NCI-H187 (cell line): Measurements from ENCODE around the gene ISYNA1.

Source experiments
- DNase-seq, 2 experiments: peaks; one replicate each; lab custom pipeline; 2025; lab: John Stamatoyannopoulos, UW

The ISYNA1 gene

DNA sequence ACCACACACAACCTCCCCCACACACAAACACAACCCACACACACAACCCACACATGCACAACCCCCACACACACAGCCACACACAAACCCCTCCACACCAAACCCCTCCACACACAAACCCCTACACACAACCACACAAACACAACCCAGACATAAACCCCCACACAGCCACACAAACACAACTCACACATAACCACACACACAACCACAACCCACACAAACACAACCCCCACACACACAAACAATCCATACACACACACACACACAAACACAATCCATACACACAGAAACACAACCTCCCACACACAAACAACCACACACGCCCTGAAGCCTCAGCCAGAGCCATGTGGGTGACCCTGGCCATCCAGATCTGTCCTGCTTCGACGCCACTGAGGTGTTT lies 30.0 kb upstream of the ISYNA1 start:
- no peak for DNase-seq

DNA sequence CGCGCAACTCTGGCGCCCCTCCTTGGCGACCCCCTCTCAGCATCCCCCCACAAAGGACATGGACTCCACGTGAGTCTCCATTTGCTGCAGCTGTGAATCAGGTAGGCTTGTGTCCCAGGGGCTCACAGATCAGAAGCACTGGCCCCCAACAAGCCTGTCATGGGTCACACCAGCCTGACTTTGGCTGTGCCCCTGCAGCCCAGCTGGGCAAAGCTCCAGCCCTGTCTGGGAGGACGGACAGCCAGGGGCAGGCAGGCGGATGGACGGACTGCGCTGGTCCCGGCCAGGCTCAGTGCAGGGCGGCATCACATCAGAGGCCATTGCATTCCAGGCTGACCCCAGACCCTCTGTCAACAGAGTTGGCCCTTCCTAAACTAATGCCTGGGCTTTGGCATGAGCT lies 28.4 kb upstream of the ISYNA1 start:
- DNase-seq = no peak

GRCh38 chr19:18465964-18466339 lies 28.0 kb upstream of the ISYNA1 start:
- no peak for DNase-seq

- no peak for DNase-seq
These were observed 27.5 kb upstream of the ISYNA1 start for GRCh38 chr19:18465214-18465963.

DNA sequence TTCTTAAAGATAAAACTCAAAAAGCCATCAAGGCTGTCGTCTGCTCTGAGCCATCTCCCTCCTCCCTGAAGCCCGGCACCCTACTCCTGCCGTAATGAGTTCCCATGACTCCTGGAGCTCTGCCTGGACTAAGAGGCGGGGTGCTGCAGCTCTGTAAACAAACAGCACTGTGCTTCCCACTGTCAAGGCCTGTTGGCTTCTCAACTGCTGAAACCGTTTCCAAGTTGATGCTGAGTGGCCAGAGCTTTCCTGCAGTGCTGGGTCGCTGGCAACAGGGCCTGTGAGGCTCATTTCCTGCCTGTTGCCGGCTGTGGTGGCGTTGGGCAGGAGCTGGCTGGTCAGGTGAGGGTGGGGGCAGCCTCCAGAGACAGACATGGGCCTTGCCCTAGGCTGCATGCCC lies 26.7 kb upstream of the ISYNA1 start:
- peak in 1 of 2 experiments; percentile 5 for DNase-seq

DNA sequence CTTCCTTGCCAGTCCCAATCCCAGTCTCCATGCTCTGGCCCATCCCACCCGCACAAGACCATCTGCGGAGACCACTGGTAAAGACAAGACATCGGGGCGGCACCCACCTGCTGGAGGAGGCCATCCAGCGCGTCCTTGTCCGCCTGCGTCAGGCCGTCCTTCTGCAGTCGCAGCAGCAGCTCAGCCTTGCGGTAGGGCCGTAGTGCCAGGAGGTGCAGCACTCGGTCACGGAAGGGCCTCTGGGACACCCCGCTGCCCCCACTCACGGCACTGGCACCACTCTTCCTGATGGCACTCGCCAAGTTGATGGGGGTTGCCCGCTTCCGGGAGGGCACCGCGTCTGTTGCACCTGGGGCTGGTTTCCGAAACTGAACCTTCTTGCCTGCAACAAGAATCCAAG lies 23.5 kb upstream of the ISYNA1 start:
- no peak for DNase-seq

GRCh38 chr19:18460900-18461299 lies 23.0 kb upstream of the ISYNA1 start:
- DNase-seq = no peak

DNA sequence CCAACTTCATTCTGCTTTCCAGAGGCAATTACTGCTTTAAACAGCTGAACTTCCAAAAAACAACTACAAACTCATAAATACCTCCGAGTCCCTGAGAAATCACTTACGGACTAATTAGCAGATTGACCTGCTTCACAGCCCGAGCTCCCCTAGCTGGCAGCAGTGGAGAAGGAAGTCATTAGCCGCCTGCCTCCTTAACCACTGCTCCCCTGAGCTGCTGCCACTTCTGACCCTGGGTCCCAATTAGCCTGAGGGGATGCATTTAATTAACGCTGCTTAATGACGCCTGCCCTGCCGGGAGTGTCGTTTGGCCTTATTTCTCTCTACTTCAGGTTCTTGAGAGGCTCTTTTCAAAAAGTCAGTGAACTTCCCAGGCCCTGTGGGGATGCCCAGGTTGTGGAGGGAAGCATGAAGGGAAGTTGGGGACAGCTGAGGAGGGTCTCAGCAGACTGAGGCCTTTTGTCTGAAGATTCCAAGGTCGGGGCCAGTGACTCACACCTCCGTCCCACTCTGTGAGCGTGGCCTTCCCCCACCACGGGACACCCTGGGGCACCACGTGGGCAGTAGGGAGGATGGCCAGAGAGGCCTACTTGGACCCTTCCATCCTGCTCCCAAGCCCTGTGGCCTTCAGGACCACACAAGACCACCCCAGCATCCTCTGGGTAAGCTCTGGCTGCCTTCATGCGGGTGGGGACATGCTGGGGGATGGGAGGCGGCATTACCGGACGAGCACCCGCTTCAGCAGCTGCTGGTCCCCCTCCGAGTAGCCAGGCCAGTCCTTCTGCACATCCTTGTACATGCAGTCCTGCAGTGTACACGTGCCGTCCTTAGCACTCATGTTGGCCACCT lies 19.8 kb upstream of the ISYNA1 start:
- DNase-seq = no peak

DNA sequence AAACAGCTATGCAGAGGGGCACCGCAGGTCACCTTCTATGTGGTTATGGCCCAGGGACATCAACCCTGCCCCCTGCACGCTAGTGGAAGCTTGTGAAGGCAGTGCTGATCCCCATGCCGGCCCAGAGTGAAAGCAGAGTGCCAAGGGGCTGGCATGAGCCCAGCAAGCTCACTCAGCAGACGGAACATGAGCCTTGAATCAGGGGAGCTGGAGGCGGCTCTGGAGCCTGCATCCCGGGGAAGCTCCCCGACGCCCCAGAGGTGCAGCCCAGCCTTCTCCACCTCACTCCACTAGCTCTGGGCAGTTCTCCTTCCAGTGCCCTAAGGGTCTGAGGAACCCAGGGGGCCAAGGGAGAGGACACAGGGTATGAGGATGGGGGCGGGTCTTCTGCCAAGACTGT lies 19.0 kb upstream of the ISYNA1 start:
- DNase-seq = no peak

DNA sequence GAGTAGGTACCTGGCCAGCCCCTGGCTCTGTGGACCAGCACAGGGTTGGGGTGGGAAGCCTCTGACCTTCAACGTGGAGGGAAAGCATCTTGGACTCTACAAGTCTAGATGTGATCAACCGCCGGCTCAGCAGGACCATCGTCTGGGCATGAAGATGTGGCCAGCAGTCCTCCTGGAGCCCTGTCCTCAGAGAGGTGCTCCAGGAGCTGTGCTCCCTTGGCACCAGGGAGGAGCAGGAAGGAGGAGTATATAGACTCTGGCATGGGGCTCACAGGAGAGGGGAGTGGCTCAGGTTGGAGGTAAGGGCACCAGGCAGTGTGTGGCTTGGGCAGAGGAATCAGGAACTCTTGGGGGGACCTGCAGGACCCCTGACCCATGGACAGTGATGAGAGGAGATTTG lies 18.3 kb upstream of the ISYNA1 start:
- DNase-seq = no peak

DNA sequence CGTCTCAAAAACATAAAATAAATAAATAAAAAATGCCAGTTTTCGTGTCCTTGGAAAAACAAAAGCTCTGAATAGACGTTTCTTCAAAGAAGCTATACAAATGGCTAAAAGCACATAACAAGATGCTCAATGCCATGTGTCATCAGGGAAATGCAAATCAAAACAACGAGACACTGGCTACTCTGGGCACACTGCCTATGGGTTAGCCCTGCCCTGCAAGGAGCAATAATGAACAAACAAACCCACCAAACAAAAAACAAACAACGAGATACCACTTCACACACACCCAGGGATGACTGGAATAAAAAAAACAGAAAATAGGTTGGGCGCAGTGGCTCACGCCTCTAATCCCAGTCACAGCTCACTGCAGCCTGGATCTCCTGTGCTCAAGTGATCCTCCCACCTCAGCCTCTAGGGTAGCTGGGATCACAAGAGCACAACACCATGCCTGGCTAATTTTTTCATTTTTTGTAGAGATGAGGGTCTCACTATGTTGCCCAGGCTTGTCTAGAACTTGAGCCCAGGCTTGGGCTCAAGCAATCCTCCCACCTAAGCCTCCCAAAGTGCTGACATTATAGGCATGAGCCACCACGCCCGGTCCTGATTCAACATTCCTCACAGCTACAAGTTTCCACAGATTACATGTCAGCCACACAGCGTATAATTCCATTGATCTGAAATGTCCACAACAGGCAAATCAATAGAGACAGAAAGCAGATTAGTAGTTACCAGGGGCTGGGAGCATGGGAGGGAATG lies 15.5 kb upstream of the ISYNA1 start:
- DNase-seq = no peak

GRCh38 chr19:18452386-18452785 lies 14.5 kb upstream of the ISYNA1 start:
- no peak for DNase-seq

DNA sequence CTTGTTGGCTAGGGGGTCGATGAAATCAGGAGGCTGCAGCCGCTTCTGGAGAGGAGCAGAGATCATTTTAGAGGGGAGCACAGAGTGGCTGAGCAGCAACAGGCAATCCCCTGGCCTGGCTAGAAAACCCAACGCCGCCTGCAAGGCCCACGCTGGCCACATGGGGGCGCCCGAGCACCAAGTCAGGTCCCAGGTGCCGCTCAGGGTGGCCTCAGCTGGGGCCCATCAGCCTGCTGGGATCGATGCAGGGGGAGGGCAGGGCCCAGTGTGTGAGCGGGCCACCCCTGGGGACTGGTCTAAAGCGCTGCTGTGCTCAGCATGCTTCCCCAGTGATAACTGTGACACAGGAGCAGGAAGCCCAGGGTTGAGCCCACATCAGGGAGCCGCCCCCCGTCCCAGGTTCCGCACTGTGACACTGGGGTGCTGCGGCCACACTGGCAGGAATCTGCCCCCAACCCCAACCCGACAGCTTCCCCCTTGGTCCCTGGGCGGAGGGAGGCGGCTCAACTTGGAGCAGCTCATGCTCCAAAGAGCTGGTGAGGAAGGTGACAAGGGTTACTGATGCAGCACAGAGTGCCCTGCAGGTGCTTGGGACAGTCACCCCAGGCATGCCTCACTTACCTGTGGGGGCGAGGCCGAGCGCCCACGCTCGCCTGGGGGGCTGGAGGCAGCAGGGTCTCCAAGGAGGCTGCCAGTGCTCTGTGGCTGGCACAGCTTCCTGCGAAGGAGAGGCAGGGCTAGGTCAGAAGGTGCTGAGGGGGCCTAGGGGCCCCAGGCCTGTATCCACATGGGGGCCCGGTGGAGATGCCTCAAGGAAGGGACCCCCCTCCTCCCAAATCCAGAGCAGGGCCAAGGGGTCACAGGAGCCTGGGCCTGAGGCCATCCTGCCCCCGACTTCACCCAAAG lies 13.3 kb upstream of the ISYNA1 start:
- peak in 1 of 2 experiments; percentile 27 for DNase-seq

GRCh38 chr19:18450021-18450930 lies 12.3 kb upstream of the ISYNA1 start:
- DNase-seq = no peak

DNA sequence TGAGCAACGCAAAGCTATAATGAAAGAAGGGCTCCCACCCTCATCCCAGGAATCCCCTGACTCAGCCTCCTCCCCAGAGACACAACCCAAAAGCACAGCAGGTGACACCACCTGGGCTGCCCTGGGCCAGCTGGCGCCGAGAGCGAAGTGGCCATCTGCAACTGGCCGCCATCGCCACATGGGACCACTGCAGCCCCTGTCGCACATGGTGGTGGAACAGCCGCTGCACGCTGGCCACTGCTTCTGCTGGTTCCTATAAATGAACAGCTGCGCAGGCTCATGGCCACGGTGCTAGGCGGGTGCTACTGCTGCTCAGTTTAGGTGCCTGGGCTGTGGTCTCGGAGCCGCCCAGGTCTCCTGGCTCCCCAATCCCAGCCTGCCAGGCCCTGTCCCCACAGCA lies 11.6 kb upstream of the ISYNA1 start:
- DNase-seq = no peak

DNA sequence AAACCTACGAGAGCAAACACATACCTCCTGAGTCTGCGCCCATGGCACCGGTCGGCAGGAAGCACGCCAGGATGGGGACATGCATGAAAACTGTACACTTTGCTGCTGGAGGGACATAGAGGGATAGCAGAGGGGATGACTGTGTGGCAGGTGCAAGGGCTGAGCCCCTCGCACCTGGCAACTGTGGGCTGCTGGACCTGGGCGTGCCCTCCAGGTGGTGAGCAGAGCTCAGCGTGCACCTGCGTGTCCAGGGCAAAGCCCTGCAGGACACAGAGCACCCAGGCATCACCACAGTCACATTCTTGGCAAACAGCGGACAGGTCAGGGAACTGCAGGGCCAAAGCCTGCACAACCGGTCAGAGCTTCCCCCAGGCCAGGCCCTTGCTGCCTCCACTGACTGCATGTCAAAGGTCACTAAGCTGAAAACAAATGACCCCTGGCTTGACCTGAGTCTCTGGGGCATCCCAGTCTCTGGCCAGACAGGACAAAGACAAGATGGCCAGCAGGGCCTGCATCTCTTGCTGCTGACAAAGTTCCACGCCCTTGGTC lies 9.0 kb upstream of the ISYNA1 start:
- no peak for DNase-seq

- DNase-seq = no peak
These were observed 8.3 kb upstream of the ISYNA1 start for GRCh38 chr19:18446145-18446810.

DNA sequence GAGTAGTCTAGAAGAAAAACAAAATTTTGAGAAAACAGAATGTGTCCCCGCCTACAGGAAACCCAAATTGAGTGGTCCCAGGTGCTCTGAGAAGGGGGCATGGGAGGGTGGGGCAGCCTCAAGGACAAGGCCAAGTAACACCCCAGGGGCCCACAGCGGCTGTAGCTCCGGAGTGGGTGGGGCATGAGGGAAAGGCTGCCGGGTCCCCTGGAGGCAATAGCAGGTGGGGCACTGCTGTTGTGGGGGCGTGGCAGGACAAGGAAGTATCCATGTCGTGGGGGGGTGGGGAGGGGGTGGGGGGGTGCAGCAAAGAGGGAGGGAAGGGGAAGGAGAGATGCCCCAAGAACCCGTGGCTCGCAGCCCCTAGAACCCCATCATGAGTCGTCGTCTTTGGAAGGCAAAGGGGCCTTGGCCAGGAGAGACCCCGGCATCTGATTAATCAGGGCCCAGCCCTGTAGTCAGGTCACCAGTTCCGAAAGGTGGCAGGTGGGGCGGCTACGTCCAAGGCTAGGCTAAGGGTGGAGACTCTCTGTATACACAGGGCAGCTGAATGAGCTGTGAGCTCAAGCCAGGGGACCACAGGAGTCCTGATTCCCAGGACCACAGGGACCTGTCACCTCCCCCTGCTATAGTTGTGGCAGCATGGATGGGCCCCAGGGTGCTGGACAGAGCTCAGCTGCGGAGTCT lies 7.5 kb upstream of the ISYNA1 start:
- DNase-seq = no peak

- no peak for DNase-seq
These were observed 6.6 kb upstream of the ISYNA1 start for GRCh38 chr19:18444513-18444912.
